GM12878 (cell line): ENCODE results near the gene RNF32. TPM values are rescaled to one million over a fixed set of nuclear protein-coding genes. Genes with fewer than 3 reads are reported as not detected.

Experiments
- ATAC-seq: fragments of 200-7000 bp; cut with Tn5 transposase; 3 replicates; pipeline ENCODE4 v1.9.1; 2020; ENCODE audit warnings: mild to moderate bottlenecking, moderate library complexity
- BruUV-seq: library from RNA; stranded (reverse); fragments of 400-500 nt; replicated peaks from 2 replicates; lab custom pipeline; 2021; lab: Mats Ljungman, UMichigan
- CTCF ChIA-PET: fragments of 300-600 bp; sonication (Branson Sonifier 250); formaldehyde crosslinking; extraction: SDS; loops from one replicate; lab custom pipeline; 2021; ENCODE audit warnings: inconsistent platforms; lab: Yijun Ruan, JAX
- POLR2A ChIA-PET: fragments of 350-600 bp; formaldehyde crosslinking; extraction: SDS; loops from one replicate; lab custom pipeline; 2021; ENCODE audit warnings: inconsistent platforms; lab: Charles Lee
- RAD21 ChIA-PET: fragments of 300-600 bp; sonication (Branson Sonifier 250); formaldehyde crosslinking; loops from one replicate; lab custom pipeline; 2023; ENCODE audit warnings: antibody characterized with exemption; ENCODE audit not compliant: unreplicated experiment; lab: Charles Lee
- SMC1A ChIA-PET: fragments of 300-600 bp; sonication (Branson Sonifier 250); formaldehyde crosslinking; loops from one replicate; lab custom pipeline; 2023; ENCODE audit not compliant: unreplicated experiment, uncharacterized antibody; lab: Charles Lee
- DNase-seq: peaks from one replicate; pipeline ENCODE4 v3.0.0-alpha.2; 2011; ENCODE audit warnings: low read depth, low spot score
- FAIRE-seq: peaks from 3 replicates; lab custom pipeline; 2011; peaks lifted over from hg19 to GRCh38; lab: Jason Lieb, UNC
- H2AFZ ChIP-seq: 2 replicates; pipeline ENCODE4 v1.6.0; 2011; ENCODE audit warnings: low read depth, low read length, control low read depth; ENCODE audit not compliant: control insufficient read depth
- H3K27ac ChIP-seq: 2 replicates; pipeline ENCODE4 v1.5.1; 2011; ENCODE audit warnings: control low read depth; ENCODE audit not compliant: control insufficient read depth, insufficient read depth
- H3K27me3 ChIP-seq, 2 experiments: replicated peaks in 1 of 2; 2 replicates each; pipeline versions ENCODE4 v1.6.0 to v1.6.1; 2011; ENCODE audit warnings: low read length in 1 of 2; ENCODE audit not compliant: control insufficient read depth in 2 of 2, insufficient read depth in 2 of 2
- H3K36me3 ChIP-seq, 2 experiments: 2 replicates each; pipeline ENCODE4 v1.5.1; 2011; ENCODE audit warnings: low read length in 1 of 2; ENCODE audit not compliant: control insufficient read depth in 2 of 2, insufficient read depth in 2 of 2
- H3K4me1 ChIP-seq: 2 replicates; pipeline ENCODE4 v1.6.1; 2011; ENCODE audit warnings: mild to moderate bottlenecking, low read length, moderate library complexity, mixed read lengths; ENCODE audit not compliant: control insufficient read depth, insufficient read depth
- H3K4me2 ChIP-seq: 2 replicates; pipeline ENCODE4 v1.6.0; 2011; ENCODE audit warnings: control low read depth; ENCODE audit not compliant: control insufficient read depth, insufficient read depth
- H3K4me3 ChIP-seq: fragments of 200-600 bp; sonication (generic); 2 replicates; pipeline ENCODE4 v1.5.1; 2016
- H3K79me2 ChIP-seq: 2 replicates; pipeline ENCODE4 v1.6.0; 2011; ENCODE audit warnings: low read length; ENCODE audit not compliant: control insufficient read depth, insufficient read depth
- H3K9ac ChIP-seq: 2 replicates; pipeline ENCODE4 v1.8.0; 2011; ENCODE audit warnings: low read length, control low read depth, mixed read lengths; ENCODE audit not compliant: control insufficient read depth, insufficient read depth
- H3K9me3 ChIP-seq: replicated peaks from 3 replicates; pipeline ENCODE4 v1.5.1; 2011; ENCODE audit warnings: mild to moderate bottlenecking, low read length; ENCODE audit not compliant: control insufficient read depth, insufficient read depth
- H4K20me1 ChIP-seq: 2 replicates; pipeline ENCODE4 v1.6.0; 2011; ENCODE audit not compliant: control insufficient read depth, insufficient read depth
- FOXM1 ChIP-seq: IDR thresholded peaks from 2 replicates; pipeline ENCODE4 v1.6.1; 2012; ENCODE audit warnings: low read depth, mild to moderate bottlenecking, inconsistent platforms, low read length, moderate library complexity
- PKNOX1 ChIP-seq: fragments of 450-650 bp; IDR thresholded peaks from 2 replicates; pipeline ENCODE4 v1.6.1; 2016; ENCODE audit warnings: mild to moderate bottlenecking
- WGBS: methylation state at CpG from one replicate; pipeline ENCODE4 v1.1.6; 2016; ENCODE audit warnings: low lambda C conversion rate; ENCODE audit not compliant: insufficient replicate concordance, insufficient coverage; ENCODE audit errors: missing lambda C conversion rate; 5-methylcytosine and 5-hydroxymethylcytosine counted together
- in situ Hi-C: fragments of 300-500 bp; cut with MboI; formaldehyde crosslinking; loops from 9 replicates; pipeline ENCODE4 v1.14.3; 2018; ENCODE audit warnings: mixed read lengths
- intact Hi-C: fragments of 100-400 bp; cut with micrococcal nuclease; formaldehyde crosslinking; loops from one replicate; pipeline ENCODE4 v1.14.2; 2022; ENCODE audit not compliant: unreplicated experiment
- polyA plus RNA-seq, 11 experiments: library from polyadenylated mRNA; depleted of rRNA in 4 of 11; unstranded in 6 of 11; stranded (reverse) in 5 of 11; fragments of >200 nt; fragmentation: Nextera tagmentation in 4 of 11; fragmentation: Illumina TruSeq in 1 of 11; extraction: Ambion mirVana in 4 of 11; extraction: Trizol in 1 of 11; gene quantifications; 1 replicate in 1 of 11; 2 replicates in 10 of 11; pipeline versions ENCODE4 v1.2.1 to v1.2.3, GENCODE V29; 2011 to 2016; ENCODE audit warnings: inconsistent platforms in 2 of 11, missing spikeins in 2 of 11, low read depth in 1 of 11
- total RNA-seq, 4 experiments: library from RNA; depleted of rRNA in 3 of 4; stranded (reverse); fragments of >200 nt in 3 of 4; fragmentation: Illumina TruSeq in 1 of 4; extraction: Trizol in 1 of 4; gene quantifications; 2 replicates each; pipeline versions ENCODE4 v1.2.1 to v1.2.3, GENCODE V29; 2013 to 2021

Gene RNF32
- total and polyA plus RNA-seq, 10 of the 15 experiments (the other 5 are each of a cell fraction or from before 2014, with no cell fraction given): 2.5 to 7.2 (median 3.7) TPM

GRCh38 chr7:156652886-156653568 is 12.5 kb downstream of the RNF32 start:
- H3K36me3 ChIP-seq: no peaks in the 10 kb centered on the region
- no peaks in the 10 kb centered on the region for H3K79me2 ChIP-seq
- no peaks in the 10 kb centered on the region for H4K20me1 ChIP-seq
- no peak overlapping the region for H3K9ac ChIP-seq
- SMC1A ChIA-PET: interaction anchor here (1.2 to 2.4 kb wide), 4 partner anchors 11 to 150 kb away, joined by 5 to 16 read pairs (median 6); partner anchors contain the start of gene RNF32
- CTCF ChIA-PET: interaction anchor here (1.3 to 2.6 kb wide), 5 partner anchors 11 to 164 kb away, joined by 3 to 10 read pairs (median 3); no protein-coding TSS in a partner anchor
- H3K27me3 ChIP-seq: no peaks in the 10 kb centered on the region
- H3K4me1 ChIP-seq: peaks cover 22% of the 10 kb centered on the region
- no peak overlapping the region for H3K4me2 ChIP-seq
- intact Hi-C loops: no loop called here
- DNase-seq (no peak), ATAC-seq (no peak), FAIRE-seq (no peak)
- no TSS peak for BruUV-seq
- no peak overlapping the region for H3K27ac ChIP-seq
- 94% methylated on average over 8 of the region's 8 CpGs for WGBS
- RAD21 ChIA-PET: interaction anchor here (0.8 to 1.7 kb wide), 4 partner anchors 11 to 163 kb away, joined by 3 to 7 read pairs (median 4); no protein-coding TSS in a partner anchor
- POLR2A ChIA-PET: interaction anchor here (0.9 to 2.2 kb wide), 3 partner anchors 12 to 131 kb away, joined by 3 to 9 read pairs (median 3); partner anchors contain the start of gene RNF32
- TF ChIP-seq PKNOX1 (no peak), FOXM1 (no peak)
- no peaks in the 10 kb centered on the region for H3K9me3 ChIP-seq
- in situ Hi-C loops: no loop called here
- no peak overlapping the region for H2AFZ ChIP-seq
- H3K4me3 ChIP-seq: no peak overlapping the region
